Stimulated activated CD8-positive, alpha-beta memory T cell treated with anti-CD3 and anti-CD28 coated beads, Interleukin-12 subunit alpha, Interleukin-12 subunit beta, amount 100 ng/mL, for 4 hours (primary cell): ENCODE results near the gene MARCOL.
"Not testable (repeated sequence)": the region's sequence is repeated elsewhere in the genome, so short reads cannot be mapped to it uniquely, and the experiment has no call there.

ENCODE experiments used
- DNase-seq: peaks from one replicate; pipeline ENCODE4 v3.0.0-alpha.2; 2020; ENCODE audit warnings: low read depth

Gene MARCOL

GRCh38 chr5:148267962-148268361 lies 29.6 kb downstream of the MARCOL start:
- no peak for DNase-seq

DNA sequence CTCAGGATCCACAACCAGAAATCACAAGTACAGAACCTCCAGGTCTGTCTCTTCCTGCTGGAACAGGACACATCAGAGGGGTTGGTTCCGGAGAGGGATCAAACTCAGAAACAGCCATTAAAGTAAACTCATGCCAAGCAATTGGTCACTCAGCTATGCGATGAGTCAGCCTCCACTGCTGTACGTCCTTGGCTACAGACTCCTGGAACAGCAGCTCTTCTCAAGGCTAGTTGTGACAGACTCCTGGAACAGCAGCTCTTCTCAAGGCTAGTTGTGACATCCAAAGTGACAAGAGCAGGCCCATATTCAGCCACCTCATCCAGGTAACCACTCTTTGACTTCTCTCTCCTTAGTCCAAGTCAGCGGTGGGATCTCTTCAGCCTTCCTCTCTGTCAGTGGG lies 30.2 kb downstream of the MARCOL start, which contains the start of gene SPINK13:
Gene SPINK13 (plus strand): TSS at position 229 of the 400 bp plus-strand sequence. CDS start 1,279 bp downstream, outside the sequence.
- no peak for DNase-seq

GRCh38 chr5:148275129-148275528 lies 36.8 kb downstream of the MARCOL start:
- not testable (repeated sequence) for DNase-seq

GRCh38 chr5:148280893-148281292 lies 42.6 kb downstream of the MARCOL start:
- DNase-seq = not testable (repeated sequence)

GRCh38 chr5:148281336-148281735 lies 43.0 kb downstream of the MARCOL start:
- not testable (repeated sequence) for DNase-seq

- DNase-seq = no peak
Observed at GRCh38 chr5:148290271-148291195, 52.2 kb downstream of the MARCOL start.
